B cell (primary cell): ENCODE results near the gene TADA2A. TPM values are rescaled to one million over a fixed set of nuclear protein-coding genes. Genes with fewer than 3 reads are reported as not detected.

Experiments used
- ATAC-seq: fragments of 200-7000 bp; cut with Tn5 transposase; one replicate; pipeline ENCODE4 v1.10.0; 2021; ENCODE audit warnings: low read depth, mild to moderate bottlenecking, moderate number of reproducible peaks, moderate library complexity
- CTCF ChIA-PET: fragments of 350-600 bp; sonication (Branson Sonifier 250); formaldehyde crosslinking; loops from one replicate; lab custom pipeline; 2021; ENCODE audit warnings: antibody characterized with exemption, inconsistent platforms; lab: Charles Lee
- POLR2A ChIA-PET: fragments of 350-600 bp; sonication (Branson Sonifier 250); formaldehyde crosslinking; loops from one replicate; lab custom pipeline; 2021; ENCODE audit warnings: antibody characterized with exemption; lab: Charles Lee
- DNase-seq: peaks from one replicate; pipeline ENCODE4 v3.0.0; 2013
- H2AFZ ChIP-seq: 2 replicates; pipeline ENCODE4 v1.6.1; 2012; ENCODE audit warnings: mild to moderate bottlenecking, low read depth, low read length; ENCODE audit not compliant: insufficient read depth, poor library complexity, severe bottlenecking
- H3K27ac ChIP-seq, 2 donors: 1 replicate in 1 of 2; 2 replicates in 1 of 2; pipeline ENCODE4 v1.5.1; 2012 to 2013; ENCODE audit warnings: low read length in 2 of 2, mild to moderate bottlenecking in 2 of 2, moderate library complexity in 1 of 2
- H3K27me3 ChIP-seq, 4 experiments: fragments of 200-600 bp in 1 of 4; sonication (generic) in 1 of 4; replicated peaks in 1 of 4; 1 replicate in 2 of 4; 2 replicates in 2 of 4; pipeline versions ENCODE4 v1.6.1 to v1.7.0; 2013 to 2016; ENCODE audit warnings: low read length in 3 of 4, mild to moderate bottlenecking in 2 of 4, mixed read lengths in 1 of 4, moderate library complexity in 1 of 4; ENCODE audit not compliant: insufficient read depth in 4 of 4, control insufficient read depth in 3 of 4; ENCODE audit errors: control extremely low read depth in 1 of 4
- H3K36me3 ChIP-seq, 2 experiments: replicated peaks in 1 of 2; 1 replicate in 1 of 2; 2 replicates in 1 of 2; pipeline versions ENCODE4 v1.6.1 to v1.7.1; 2013; ENCODE audit warnings: low read length in 1 of 2; ENCODE audit not compliant: insufficient read depth in 2 of 2, control insufficient read depth in 1 of 2; ENCODE audit errors: control extremely low read depth in 1 of 2, extremely low read depth in 1 of 2
- H3K4me1 ChIP-seq, 2 donors: fragments of 200-600 bp in 1 of 2; sonication (generic) in 1 of 2; 1 replicate in 1 of 2; 2 replicates in 1 of 2; pipeline versions ENCODE4 v1.5.1 to v1.6.1; 2013 to 2017; ENCODE audit warnings: low read length in 2 of 2; ENCODE audit not compliant: control insufficient read depth in 2 of 2, insufficient read depth in 2 of 2
- H3K4me2 ChIP-seq: replicated peaks from 2 replicates; pipeline ENCODE3; 2012; ENCODE audit warnings: mild to moderate bottlenecking, low read depth, low read length; ENCODE audit not compliant: poor library complexity, severe bottlenecking
- H3K4me3 ChIP-seq, 5 experiments: fragments of 200-600 bp in 1 of 5; sonication (generic) in 1 of 5; 1 replicate in 3 of 5; 2 replicates in 2 of 5; pipeline versions ENCODE4 v1.5.1 to v1.7.0; 2011 to 2016; ENCODE audit warnings: low read length in 4 of 5, mild to moderate bottlenecking in 4 of 5, low read depth in 2 of 5, control low read depth in 1 of 5, moderate library complexity in 1 of 5; ENCODE audit not compliant: insufficient read depth in 1 of 5; ENCODE audit errors: control extremely low read depth in 1 of 5, extremely low read depth in 1 of 5
- H3K79me2 ChIP-seq: fragments of 200-600 bp; sonication (generic); one replicate; pipeline ENCODE4 v1.6.0; 2016; ENCODE audit warnings: low read length; ENCODE audit not compliant: control insufficient read depth, insufficient read depth
- H3K9ac ChIP-seq: fragments of 200-600 bp; sonication (generic); 2 replicates; pipeline ENCODE4 v1.6.1; 2017; ENCODE audit warnings: mild to moderate bottlenecking, low read length, moderate library complexity
- H3K9me3 ChIP-seq, 3 donors: one replicate each; pipeline versions ENCODE4 v1.6.1 to v1.7.1; 2013; ENCODE audit warnings: low read length in 2 of 3; ENCODE audit not compliant: control insufficient read depth in 2 of 3, insufficient read depth in 1 of 3; ENCODE audit errors: control extremely low read depth in 1 of 3
- H4K20me1 ChIP-seq: 2 replicates; pipeline ENCODE4 v1.6.0; 2012; ENCODE audit warnings: mild to moderate bottlenecking, low read length; ENCODE audit not compliant: insufficient read depth, control insufficient read depth, poor library complexity, severe bottlenecking
- H3K27ac Mint-ChIP-seq: one replicate; pipeline ENCODE4 v1.8.0; 2021; ENCODE audit warnings: mixed read lengths
- H3K27me3 Mint-ChIP-seq: one replicate; pipeline ENCODE4 v1.8.0; 2021; ENCODE audit warnings: mixed read lengths
- H3K4me1 Mint-ChIP-seq: one replicate; pipeline ENCODE4 v1.8.0; 2021; ENCODE audit warnings: mixed read lengths
- H3K4me3 Mint-ChIP-seq: one replicate; pipeline ENCODE4 v1.8.0; 2021; ENCODE audit warnings: mixed read lengths
- H3K9me3 Mint-ChIP-seq: one replicate; pipeline ENCODE4 v1.8.0; 2022; ENCODE audit warnings: mixed read lengths; ENCODE audit not compliant: insufficient read depth
- EZH2 ChIP-seq: IDR thresholded peaks from 2 replicates; pipeline ENCODE4 v1.6.1; 2012; ENCODE audit warnings: borderline replicate concordance, low read depth, mild to moderate bottlenecking, moderate library complexity, low read length; ENCODE audit not compliant: insufficient read depth, poor library complexity, severe bottlenecking
- WGBS: methylation state at CpG from one replicate; pipeline ENCODE4 v1.1.5; 2013; ENCODE audit warnings: missing lambda C conversion rate; ENCODE audit not compliant: insufficient coverage; 5-methylcytosine and 5-hydroxymethylcytosine counted together
- intact Hi-C: fragments of 100-400 bp; cut with micrococcal nuclease; formaldehyde crosslinking; loops from one replicate; pipeline ENCODE4 v1.10.0; 2022
- polyA plus RNA-seq: library from polyadenylated mRNA; depleted of rRNA; stranded (reverse); fragments of >200 nt; gene quantifications from 2 replicates; pipeline ENCODE4 v1.2.3, GENCODE V29; 2012
- total RNA-seq, 2 donors: library from RNA; stranded (reverse); fragments of 120-200 nt in 1 of 2; gene quantifications; 1 replicate in 1 of 2; 2 replicates in 1 of 2; pipeline versions ENCODE4 v1.2.3 to v1.2.4, GENCODE V29; 2013 to 2022
- TF ChIP-seq, protein P1 (sequence below): fragments of 200-600 bp; IDR thresholded peaks from one replicate; pipeline ENCODE4 v1.8.0; 2022; ENCODE audit warnings: antibody characterized with exemption, mild to moderate bottlenecking

Gene TADA2A
- total and polyA plus RNA-seq, 2 donors (not counting 1 experiment from before 2014, with no cell fraction given): 10.9 to 43.3 TPM

DNA sequence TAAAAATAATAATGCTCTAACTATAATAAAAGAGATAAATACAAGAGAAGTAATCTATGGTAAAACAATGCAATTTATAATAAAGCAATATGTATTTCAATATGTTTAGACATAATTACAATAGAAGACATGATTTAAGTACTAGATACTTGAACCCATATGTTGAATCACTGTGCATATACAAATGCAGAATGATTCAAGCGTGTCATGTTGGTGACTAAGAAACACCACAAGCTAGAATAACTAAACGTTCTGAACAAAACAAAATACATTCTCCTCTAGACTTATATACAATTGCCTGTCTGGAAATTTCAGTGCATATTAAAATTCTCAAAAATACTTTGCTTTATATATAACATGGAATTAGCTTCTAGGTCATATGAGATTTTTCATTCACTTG is 11.2 kb downstream of the TADA2A start:
- Histone ChIP-seq H3K4me1 (peaks cover 0 to 5% of the 10 kb centered on the region in 2 donors), H3K9me3 (no peaks in the 10 kb centered on the region), H3K27me3 (no peaks in the 10 kb centered on the region), H3K79me2 (peaks cover 17% of the 10 kb centered on the region), H3K4me3 (no peak overlapping the region), H4K20me1 (no peaks in the 10 kb centered on the region), H3K9ac (no peak overlapping the region), H2AFZ (no peak overlapping the region), H3K36me3 (peaks cover 3 to 12% of the 10 kb centered on the region in 2 experiments), H3K4me2 (no peak overlapping the region), H3K27ac (no peak overlapping the region)
- Mint-ChIP-seq H3K4me3 (no peak overlapping the region), H3K4me1 (peaks cover 9% of the 10 kb centered on the region), H3K27ac (no peak overlapping the region), H3K9me3 (no peaks in the 10 kb centered on the region), H3K27me3 (no peaks in the 10 kb centered on the region)
- TF ChIP-seq EZH2: no peak
- TF ChIP-seq, protein P1, sequence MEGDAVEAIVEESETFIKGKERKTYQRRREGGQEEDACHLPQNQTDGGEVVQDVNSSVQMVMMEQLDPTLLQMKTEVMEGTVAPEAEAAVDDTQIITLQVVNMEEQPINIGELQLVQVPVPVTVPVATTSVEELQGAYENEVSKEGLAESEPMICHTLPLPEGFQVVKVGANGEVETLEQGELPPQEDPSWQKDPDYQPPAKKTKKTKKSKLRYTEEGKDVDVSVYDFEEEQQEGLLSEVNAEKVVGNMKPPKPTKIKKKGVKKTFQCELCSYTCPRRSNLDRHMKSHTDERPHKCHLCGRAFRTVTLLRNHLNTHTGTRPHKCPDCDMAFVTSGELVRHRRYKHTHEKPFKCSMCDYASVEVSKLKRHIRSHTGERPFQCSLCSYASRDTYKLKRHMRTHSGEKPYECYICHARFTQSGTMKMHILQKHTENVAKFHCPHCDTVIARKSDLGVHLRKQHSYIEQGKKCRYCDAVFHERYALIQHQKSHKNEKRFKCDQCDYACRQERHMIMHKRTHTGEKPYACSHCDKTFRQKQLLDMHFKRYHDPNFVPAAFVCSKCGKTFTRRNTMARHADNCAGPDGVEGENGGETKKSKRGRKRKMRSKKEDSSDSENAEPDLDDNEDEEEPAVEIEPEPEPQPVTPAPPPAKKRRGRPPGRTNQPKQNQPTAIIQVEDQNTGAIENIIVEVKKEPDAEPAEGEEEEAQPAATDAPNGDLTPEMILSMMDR: no peak
- WGBS: no CpG with 5 or more reads among the region's 2 CpGs
- POLR2A ChIA-PET: no interaction called here
- CTCF ChIA-PET: no interaction called here
- intact Hi-C loops: no loop called here
- no peak for DNase-seq
- ATAC-seq: no peak

DNA sequence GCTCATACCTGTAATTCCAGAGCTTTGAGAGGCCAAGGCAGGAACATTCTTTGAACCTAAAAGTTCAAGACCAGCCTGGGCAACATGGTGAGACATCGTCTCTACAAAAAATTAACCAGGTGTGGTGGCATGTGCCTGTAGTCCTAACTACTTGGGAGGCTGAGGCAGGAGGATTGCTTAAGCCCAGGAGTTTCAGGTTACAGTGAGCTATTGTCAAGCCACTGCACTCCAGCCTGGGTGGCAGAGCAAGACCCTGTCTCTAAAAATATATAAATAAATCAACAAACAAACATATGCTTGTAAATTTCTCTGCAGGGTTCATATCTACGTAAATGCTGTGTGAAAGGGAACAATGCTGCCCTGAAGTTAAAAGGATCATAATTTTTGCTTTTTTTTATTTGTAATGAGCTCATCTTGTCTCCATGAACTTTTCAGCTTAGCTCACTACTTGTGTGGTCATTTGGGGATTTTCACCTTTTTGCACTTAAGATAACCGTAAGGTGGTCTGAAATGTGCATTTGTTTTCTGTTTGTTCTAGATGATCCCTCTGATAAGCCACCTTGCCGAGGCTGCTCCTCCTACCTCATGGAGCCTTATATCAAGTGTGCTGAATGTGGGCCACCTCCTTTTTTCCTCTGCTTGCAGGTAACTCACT is 16.4 kb downstream of the TADA2A start:
- Histone ChIP-seq H3K27me3 (no peaks in the 10 kb centered on the region), H3K79me2 (no peaks in the 10 kb centered on the region), H3K9me3 (no peaks in the 10 kb centered on the region), H3K4me1 (no peaks in the 10 kb centered on the region), H2AFZ (no peak overlapping the region), H3K36me3 (peaks cover 4 to 33% of the 10 kb centered on the region in 2 experiments), H3K4me2 (no peak overlapping the region), H3K4me3 (no peak overlapping the region), H3K9ac (no peak overlapping the region), H4K20me1 (no peaks in the 10 kb centered on the region), H3K27ac (no peak overlapping the region)
- H3K4me3 Mint-ChIP-seq: no peak overlapping the region
- intact Hi-C loops: no loop called here
- TF ChIP-seq, protein P1: no peak
- TF ChIP-seq EZH2: no peak
- H3K9me3 Mint-ChIP-seq: no peaks in the 10 kb centered on the region
- ChIA-PET POLR2A (interaction anchor here (0.6 kb wide), 1 partner anchor 78 kb away, joined by 5 read pairs; no protein-coding TSS in a partner anchor), CTCF (interaction anchor here (0.6 to 0.7 kb wide), 2 partner anchors 26 to 56 kb away, joined by 3 to 4 read pairs; no protein-coding TSS in a partner anchor)
- ATAC-seq (no peak), DNase-seq (no peak)
- no peak overlapping the region for H3K27ac Mint-ChIP-seq
- whole genome bisulfite sequencing: 100% methylated on average over 2 of the region's 4 CpGs
- no peaks in the 10 kb centered on the region for H3K4me1 Mint-ChIP-seq
- H3K27me3 Mint-ChIP-seq: no peaks in the 10 kb centered on the region
